GM12878 (cell line): ENCODE data around the gene KRT82. TPM values are rescaled to one million over a fixed set of nuclear protein-coding genes. Genes with fewer than 3 reads are reported as not detected.

Experiments
- ATAC-seq: fragments of 200-7000 bp; cut with Tn5 transposase; 3 replicates; pipeline ENCODE4 v1.9.1; 2020; ENCODE audit warnings: mild to moderate bottlenecking, moderate library complexity
- BruUV-seq: library from RNA; stranded (reverse); fragments of 400-500 nt; replicated peaks from 2 replicates; lab custom pipeline; 2021; lab: Mats Ljungman, UMichigan
- CTCF ChIA-PET: fragments of 300-600 bp; sonication (Branson Sonifier 250); formaldehyde crosslinking; extraction: SDS; loops from one replicate; lab custom pipeline; 2021; ENCODE audit warnings: inconsistent platforms; lab: Yijun Ruan, JAX
- POLR2A ChIA-PET: fragments of 350-600 bp; formaldehyde crosslinking; extraction: SDS; loops from one replicate; lab custom pipeline; 2021; ENCODE audit warnings: inconsistent platforms; lab: Charles Lee
- RAD21 ChIA-PET: fragments of 300-600 bp; sonication (Branson Sonifier 250); formaldehyde crosslinking; loops from one replicate; lab custom pipeline; 2023; ENCODE audit warnings: antibody characterized with exemption; ENCODE audit not compliant: unreplicated experiment; lab: Charles Lee
- SMC1A ChIA-PET: fragments of 300-600 bp; sonication (Branson Sonifier 250); formaldehyde crosslinking; loops from one replicate; lab custom pipeline; 2023; ENCODE audit not compliant: unreplicated experiment, uncharacterized antibody; lab: Charles Lee
- DNase-seq: peaks from one replicate; pipeline ENCODE4 v3.0.0-alpha.2; 2011; ENCODE audit warnings: low read depth, low spot score
- FAIRE-seq: peaks from 3 replicates; lab custom pipeline; 2011; peaks lifted over from hg19 to GRCh38; lab: Jason Lieb, UNC
- H2AFZ ChIP-seq: 2 replicates; pipeline ENCODE4 v1.6.0; 2011; ENCODE audit warnings: low read depth, low read length, control low read depth; ENCODE audit not compliant: control insufficient read depth
- H3K27ac ChIP-seq: 2 replicates; pipeline ENCODE4 v1.5.1; 2011; ENCODE audit warnings: control low read depth; ENCODE audit not compliant: control insufficient read depth, insufficient read depth
- H3K27me3 ChIP-seq, 2 experiments: replicated peaks in 1 of 2; 2 replicates each; pipeline versions ENCODE4 v1.6.0 to v1.6.1; 2011; ENCODE audit warnings: low read length in 1 of 2; ENCODE audit not compliant: control insufficient read depth in 2 of 2, insufficient read depth in 2 of 2
- H3K36me3 ChIP-seq, 2 experiments: 2 replicates each; pipeline ENCODE4 v1.5.1; 2011; ENCODE audit warnings: low read length in 1 of 2; ENCODE audit not compliant: control insufficient read depth in 2 of 2, insufficient read depth in 2 of 2
- H3K4me1 ChIP-seq: 2 replicates; pipeline ENCODE4 v1.6.1; 2011; ENCODE audit warnings: mild to moderate bottlenecking, low read length, moderate library complexity, mixed read lengths; ENCODE audit not compliant: control insufficient read depth, insufficient read depth
- H3K4me2 ChIP-seq: 2 replicates; pipeline ENCODE4 v1.6.0; 2011; ENCODE audit warnings: control low read depth; ENCODE audit not compliant: control insufficient read depth, insufficient read depth
- H3K4me3 ChIP-seq: fragments of 200-600 bp; sonication (generic); 2 replicates; pipeline ENCODE4 v1.5.1; 2016
- H3K79me2 ChIP-seq: 2 replicates; pipeline ENCODE4 v1.6.0; 2011; ENCODE audit warnings: low read length; ENCODE audit not compliant: control insufficient read depth, insufficient read depth
- H3K9ac ChIP-seq: 2 replicates; pipeline ENCODE4 v1.8.0; 2011; ENCODE audit warnings: low read length, control low read depth, mixed read lengths; ENCODE audit not compliant: control insufficient read depth, insufficient read depth
- H3K9me3 ChIP-seq: replicated peaks from 3 replicates; pipeline ENCODE4 v1.5.1; 2011; ENCODE audit warnings: mild to moderate bottlenecking, low read length; ENCODE audit not compliant: control insufficient read depth, insufficient read depth
- H4K20me1 ChIP-seq: 2 replicates; pipeline ENCODE4 v1.6.0; 2011; ENCODE audit not compliant: control insufficient read depth, insufficient read depth
- ETV6 ChIP-seq, 2 experiments: fragments of 450-650 bp in 1 of 2; IDR thresholded peaks in 1 of 2; conservative IDR thresholded peaks in 1 of 2; 2 replicates each; pipeline ENCODE4 v1.6.1; 2014; ENCODE audit warnings: antibody characterized with exemption in 1 of 2, borderline replicate concordance in 1 of 2, low read depth in 1 of 2, mild to moderate bottlenecking in 1 of 2, moderate library complexity in 1 of 2
- IKZF2 ChIP-seq, 2 experiments: fragments of 450-650 bp; IDR thresholded peaks; 2 replicates each; pipeline ENCODE4 v1.6.1; 2017; ENCODE audit warnings: mild to moderate bottlenecking in 2 of 2, moderate library complexity in 2 of 2
- JUNB ChIP-seq: IDR thresholded peaks from 2 replicates; pipeline ENCODE4 v1.6.1; 2016; ENCODE audit warnings: antibody characterized with exemption, mild to moderate bottlenecking
- NFXL1 ChIP-seq: fragments of 450-650 bp; IDR thresholded peaks from 2 replicates; pipeline ENCODE4 v1.6.1; 2017; ENCODE audit warnings: antibody characterized with exemption, mild to moderate bottlenecking, borderline replicate concordance
- NFYA ChIP-seq: IDR thresholded peaks from 2 replicates; pipeline ENCODE4 v1.6.1; 2011; ENCODE audit warnings: low read depth, mild to moderate bottlenecking, low read length, improper control_type of control experiment, borderline replicate concordance
- PAX8 ChIP-seq: fragments of 450-650 bp; IDR thresholded peaks from 2 replicates; pipeline ENCODE4 v1.6.1; 2017; ENCODE audit warnings: mild to moderate bottlenecking, moderate library complexity
- POU2F2 ChIP-seq: IDR thresholded peaks from 3 replicates; pipeline ENCODE4 v1.6.1; 2011; ENCODE audit warnings: low read depth, mild to moderate bottlenecking, low read length, borderline replicate concordance
- SMARCA5 ChIP-seq: fragments of 450-650 bp; IDR thresholded peaks from 2 replicates; pipeline ENCODE4 v1.6.1; 2017; ENCODE audit warnings: mild to moderate bottlenecking
- SUPT20H ChIP-seq: IDR thresholded peaks from 2 replicates; pipeline ENCODE4 v1.6.1; 2011; ENCODE audit warnings: low read depth, mild to moderate bottlenecking, low read length, moderate library complexity, borderline replicate concordance; ENCODE audit not compliant: control insufficient read depth
- TCF12 ChIP-seq: IDR thresholded peaks from 2 replicates; pipeline ENCODE4 v1.6.1; 2011; ENCODE audit warnings: low read depth, mild to moderate bottlenecking, low read length
- USF2 ChIP-seq: IDR thresholded peaks from 2 replicates; pipeline ENCODE4 v1.6.1; 2011; ENCODE audit warnings: low read depth, low read length, improper control_type of control experiment, borderline replicate concordance
- WRNIP1 ChIP-seq: IDR thresholded peaks from 2 replicates; pipeline ENCODE4 v1.6.1; 2011; ENCODE audit warnings: low read depth, low read length, improper control_type of control experiment, borderline replicate concordance
- YBX1 ChIP-seq: fragments of 450-650 bp; IDR thresholded peaks from 2 replicates; pipeline ENCODE4 v1.6.1; 2016; ENCODE audit warnings: antibody characterized with exemption
- ZNF217 ChIP-seq: fragments of 450-650 bp; IDR thresholded peaks from 2 replicates; pipeline ENCODE4 v1.6.1; 2017; ENCODE audit warnings: antibody characterized with exemption, mild to moderate bottlenecking
- WGBS: methylation state at CpG from one replicate; pipeline ENCODE4 v1.1.6; 2016; ENCODE audit warnings: low lambda C conversion rate; ENCODE audit not compliant: insufficient replicate concordance, insufficient coverage; ENCODE audit errors: missing lambda C conversion rate; 5-methylcytosine and 5-hydroxymethylcytosine counted together
- in situ Hi-C: fragments of 300-500 bp; cut with MboI; formaldehyde crosslinking; loops from 9 replicates; pipeline ENCODE4 v1.14.3; 2018; ENCODE audit warnings: mixed read lengths
- intact Hi-C: fragments of 100-400 bp; cut with micrococcal nuclease; formaldehyde crosslinking; loops from one replicate; pipeline ENCODE4 v1.14.2; 2022; ENCODE audit not compliant: unreplicated experiment
- polyA plus RNA-seq, 11 experiments: library from polyadenylated mRNA; depleted of rRNA in 4 of 11; unstranded in 6 of 11; stranded (reverse) in 5 of 11; fragments of >200 nt; fragmentation: Nextera tagmentation in 4 of 11; fragmentation: Illumina TruSeq in 1 of 11; extraction: Ambion mirVana in 4 of 11; extraction: Trizol in 1 of 11; gene quantifications; 1 replicate in 1 of 11; 2 replicates in 10 of 11; pipeline versions ENCODE4 v1.2.1 to v1.2.3, GENCODE V29; 2011 to 2016; ENCODE audit warnings: inconsistent platforms in 2 of 11, missing spikeins in 2 of 11, low read depth in 1 of 11
- total RNA-seq, 4 experiments: library from RNA; depleted of rRNA in 3 of 4; stranded (reverse); fragments of >200 nt in 3 of 4; fragmentation: Illumina TruSeq in 1 of 4; extraction: Trizol in 1 of 4; gene quantifications; 2 replicates each; pipeline versions ENCODE4 v1.2.1 to v1.2.3, GENCODE V29; 2013 to 2021

KRT82 gene
- total and polyA plus RNA-seq, 10 of the 15 experiments (the other 5 are each of a cell fraction or from before 2014, with no cell fraction given), result not detected

GRCh38 chr12:52356031-52356761 lies 49.9 kb downstream of the KRT82 start:
- CTCF ChIA-PET, result interaction anchor here (1.3 kb wide), 1 partner anchor 8 kb away, joined by 4 read pairs; no protein-coding TSS in a partner anchor
- DNase-seq, result no peak
- no peaks in the 10 kb centered on the region for H3K79me2 ChIP-seq
- H3K4me3 ChIP-seq, result no peak overlapping the region
- no TSS peak for BruUV-seq
- SMC1A ChIA-PET, result no interaction called here
- intact Hi-C loops (no loop called here), in situ Hi-C loops (no loop called here)
- no peak for FAIRE-seq
- H3K27me3 ChIP-seq, result 0 out of 4 replicates have a peak, but pooled peaks cover 0 to 3% of the 10 kb centered on the region in 2 experiments
- H3K4me2 ChIP-seq, result no peak overlapping the region
- peaks cover 12% of the 10 kb centered on the region for H3K4me1 ChIP-seq
- no peak overlapping the region for H2AFZ ChIP-seq
- H3K9me3 ChIP-seq, result no peaks in the 10 kb centered on the region
- WGBS, result 61% methylated on average over 34 of the region's 56 CpGs
- no peak overlapping the region for H3K9ac ChIP-seq
- POLR2A ChIA-PET, result no interaction called here
- no peaks in the 10 kb centered on the region for H3K36me3 ChIP-seq
- H3K27ac ChIP-seq, result no peak overlapping the region
- no peak for TF ChIP-seq WRNIP1
- no peak for TF ChIP-seq IKZF2 (IDR thresholded peaks at IDR 0.05)
- no peak for TF ChIP-seq USF2
- TF ChIP-seq JUNB, result no peak
- no peak for TF ChIP-seq NFXL1
- TF ChIP-seq PAX8, result no peak
- TF ChIP-seq NFYA, result no peak
- TF ChIP-seq YBX1, result no peak
- no peak for TF ChIP-seq POU2F2
- TF ChIP-seq ETV6 (conservative IDR thresholded peaks at IDR 0.05 in 1 of 2, IDR thresholded peaks at IDR 0.05 in 1 of 2; ENCODE audit: borderline replicate concordance in 1 of 2, low read depth in 1 of 2), result no peak
- TF ChIP-seq ZNF217, result no peak
- no peak for TF ChIP-seq TCF12
- no peak for TF ChIP-seq SUPT20H
- TF ChIP-seq SMARCA5, result no peak
- no peak for ATAC-seq
- RAD21 ChIA-PET, result no interaction called here
- no peaks in the 10 kb centered on the region for H4K20me1 ChIP-seq
